AG09309 (cell line): ENCODE data around the gene TFF1.

Experiments
- DNase-seq: peaks from one replicate; pipeline ENCODE4 v3.0.0-alpha.2; 2010; ENCODE audit warnings: low read depth
- H3K4me3 ChIP-seq: 2 replicates; pipeline ENCODE4 v1.5.1; 2011; ENCODE audit warnings: mild to moderate bottlenecking, low read depth, low read length, moderate library complexity; ENCODE audit not compliant: control insufficient read depth
- TF ChIP-seq, protein P1 (sequence below): IDR thresholded peaks from 2 replicates; pipeline ENCODE4 v1.5.1; 2011; ENCODE audit warnings: mild to moderate bottlenecking, low read depth, low read length, inconsistent platforms; ENCODE audit not compliant: insufficient read depth, control insufficient read depth; ENCODE audit errors: missing control alignments

Gene TFF1

DNA sequence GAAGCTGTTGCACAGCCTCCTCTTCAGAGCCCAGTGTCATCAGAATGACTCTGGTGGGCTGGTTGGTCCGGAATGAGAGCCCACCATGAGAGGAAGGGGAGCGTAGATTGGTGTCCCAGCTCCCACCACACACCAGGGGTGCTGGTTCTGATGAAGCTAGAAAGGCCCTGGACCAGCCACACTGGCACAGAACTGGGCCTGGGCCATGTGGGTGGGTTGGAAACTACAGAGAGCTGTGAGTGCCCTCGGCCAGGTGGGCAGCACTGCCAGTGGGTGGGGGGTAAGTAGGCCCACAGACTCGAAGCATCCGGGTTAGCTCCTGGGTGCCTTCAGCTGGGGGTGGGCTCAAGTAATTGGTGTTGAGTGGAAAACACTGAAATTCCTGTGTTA is 11.6 kb upstream of the TFF1 start:
- TF ChIP-seq, protein P1, sequence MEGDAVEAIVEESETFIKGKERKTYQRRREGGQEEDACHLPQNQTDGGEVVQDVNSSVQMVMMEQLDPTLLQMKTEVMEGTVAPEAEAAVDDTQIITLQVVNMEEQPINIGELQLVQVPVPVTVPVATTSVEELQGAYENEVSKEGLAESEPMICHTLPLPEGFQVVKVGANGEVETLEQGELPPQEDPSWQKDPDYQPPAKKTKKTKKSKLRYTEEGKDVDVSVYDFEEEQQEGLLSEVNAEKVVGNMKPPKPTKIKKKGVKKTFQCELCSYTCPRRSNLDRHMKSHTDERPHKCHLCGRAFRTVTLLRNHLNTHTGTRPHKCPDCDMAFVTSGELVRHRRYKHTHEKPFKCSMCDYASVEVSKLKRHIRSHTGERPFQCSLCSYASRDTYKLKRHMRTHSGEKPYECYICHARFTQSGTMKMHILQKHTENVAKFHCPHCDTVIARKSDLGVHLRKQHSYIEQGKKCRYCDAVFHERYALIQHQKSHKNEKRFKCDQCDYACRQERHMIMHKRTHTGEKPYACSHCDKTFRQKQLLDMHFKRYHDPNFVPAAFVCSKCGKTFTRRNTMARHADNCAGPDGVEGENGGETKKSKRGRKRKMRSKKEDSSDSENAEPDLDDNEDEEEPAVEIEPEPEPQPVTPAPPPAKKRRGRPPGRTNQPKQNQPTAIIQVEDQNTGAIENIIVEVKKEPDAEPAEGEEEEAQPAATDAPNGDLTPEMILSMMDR, result no peak
- H3K4me3 ChIP-seq, result no peak overlapping the region
- no peak for DNase-seq

DNA sequence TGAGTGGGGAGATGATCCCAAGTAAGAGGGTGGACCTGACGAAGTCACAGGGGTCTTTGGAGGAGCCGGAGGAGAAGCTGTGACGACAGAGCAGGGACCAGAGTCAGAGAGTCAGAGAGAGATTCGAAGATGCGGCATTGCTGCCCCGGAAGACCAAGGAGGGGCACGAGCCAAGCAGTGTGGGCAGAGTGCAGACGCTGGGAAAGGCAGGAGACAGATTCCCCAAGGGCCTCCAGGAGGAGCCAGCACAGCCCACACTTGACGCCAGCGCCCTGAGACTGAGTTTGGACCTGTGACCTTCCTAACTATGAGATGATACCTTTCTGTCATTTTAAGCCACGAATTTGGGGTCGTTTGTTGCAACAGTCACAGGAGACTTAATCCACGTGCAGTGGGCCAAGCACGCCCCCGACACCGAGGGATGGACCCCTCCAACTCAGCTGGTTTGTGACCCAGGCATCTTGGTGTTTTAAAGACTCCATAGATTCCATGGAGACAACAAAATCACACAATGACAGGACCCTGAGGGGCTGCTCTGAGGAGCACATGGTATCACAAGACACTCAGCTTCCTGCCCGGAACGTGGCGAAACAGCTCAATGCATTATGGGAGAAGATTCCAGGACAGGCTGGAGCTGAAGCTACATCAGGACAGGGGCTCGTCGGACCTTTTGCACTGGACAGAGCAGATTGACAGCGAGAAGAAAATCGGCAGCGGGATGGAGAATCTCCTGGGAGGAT is 11.0 kb upstream of the TFF1 start:
- no peak for DNase-seq
- TF ChIP-seq, protein P1, result no peak
- H3K4me3 ChIP-seq, result no peak overlapping the region

DNA sequence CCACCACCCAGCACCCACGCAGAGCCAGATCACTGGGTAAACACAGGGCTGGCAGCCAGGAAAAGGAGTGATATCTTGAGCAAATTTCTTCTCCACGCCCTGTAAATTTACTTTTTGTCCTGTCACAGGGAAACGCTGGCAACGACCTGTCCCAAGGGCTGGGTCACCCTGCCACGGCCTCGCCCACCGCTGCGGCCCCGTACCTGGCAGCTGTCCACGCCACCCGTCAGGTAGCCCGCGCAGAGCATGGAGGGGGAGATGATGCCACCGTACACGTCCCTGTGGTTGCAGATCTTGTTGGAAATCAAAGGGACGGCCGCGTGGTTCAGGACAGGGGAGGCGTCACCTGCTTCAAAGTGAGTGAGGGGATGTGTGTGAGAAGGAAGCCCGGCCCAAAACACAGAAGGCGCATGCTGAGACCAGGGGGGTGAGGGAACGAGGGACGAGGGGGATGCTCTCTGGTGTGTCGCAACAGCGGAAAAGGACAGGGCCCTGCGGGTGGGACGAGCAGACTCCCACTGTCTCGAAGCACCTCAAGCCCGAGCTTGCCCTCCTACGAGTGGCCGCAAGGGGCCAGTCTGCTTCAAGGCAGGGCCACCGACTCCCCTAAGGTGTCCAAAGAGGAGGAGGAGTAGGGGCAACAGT is 10.1 kb upstream of the TFF1 start:
- no peak for DNase-seq
- TF ChIP-seq, protein P1, result peak; percentile 12
- H3K4me3 ChIP-seq, result no peak overlapping the region

DNA sequence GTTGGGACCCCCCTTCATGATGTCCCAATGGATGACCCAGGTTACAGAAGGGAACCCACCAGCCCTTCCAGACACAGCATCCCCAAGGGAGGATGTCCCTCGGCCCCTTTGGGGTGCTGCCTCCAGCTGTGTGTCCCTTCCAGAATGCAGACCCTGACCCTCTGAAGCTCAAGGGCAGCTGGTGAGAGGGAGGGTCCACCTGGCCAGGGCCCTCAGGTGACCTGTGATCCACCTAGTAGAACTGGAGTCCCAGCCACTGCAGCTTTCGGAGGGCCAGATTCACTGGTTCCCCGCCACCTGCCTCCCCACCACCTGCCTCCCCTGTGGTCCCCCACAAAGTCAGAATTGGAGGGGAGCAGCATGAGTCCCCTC is 9.6 kb upstream of the TFF1 start:
- TF ChIP-seq, protein P1, result no peak
- no peak overlapping the region for H3K4me3 ChIP-seq

DNA sequence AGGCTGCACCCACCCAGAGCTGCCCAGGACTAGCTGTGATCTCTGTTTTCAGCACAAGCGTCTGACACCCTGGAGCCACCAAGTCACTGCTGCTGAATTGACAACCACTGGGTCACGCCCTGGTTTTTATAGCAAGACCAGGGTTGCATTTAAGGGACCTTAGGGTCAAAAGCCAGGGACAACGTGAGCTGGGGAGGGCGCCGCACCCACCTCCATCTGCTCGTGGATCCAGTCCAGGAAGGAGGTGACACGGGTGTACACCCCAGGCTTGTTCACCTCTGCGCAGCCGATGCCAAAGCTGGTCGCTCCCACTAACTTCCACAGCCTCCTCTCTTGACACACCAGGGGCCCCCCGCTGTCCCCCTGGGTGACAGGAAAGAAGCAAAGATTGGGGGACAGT is 9.2 kb upstream of the TFF1 start:
- no peak for DNase-seq
- TF ChIP-seq, protein P1, result no peak
- no peak overlapping the region for H3K4me3 ChIP-seq

More for the DNA sequence above, 9.6 kb upstream of the TFF1 start:
- DNase-seq, result no peak

DNA sequence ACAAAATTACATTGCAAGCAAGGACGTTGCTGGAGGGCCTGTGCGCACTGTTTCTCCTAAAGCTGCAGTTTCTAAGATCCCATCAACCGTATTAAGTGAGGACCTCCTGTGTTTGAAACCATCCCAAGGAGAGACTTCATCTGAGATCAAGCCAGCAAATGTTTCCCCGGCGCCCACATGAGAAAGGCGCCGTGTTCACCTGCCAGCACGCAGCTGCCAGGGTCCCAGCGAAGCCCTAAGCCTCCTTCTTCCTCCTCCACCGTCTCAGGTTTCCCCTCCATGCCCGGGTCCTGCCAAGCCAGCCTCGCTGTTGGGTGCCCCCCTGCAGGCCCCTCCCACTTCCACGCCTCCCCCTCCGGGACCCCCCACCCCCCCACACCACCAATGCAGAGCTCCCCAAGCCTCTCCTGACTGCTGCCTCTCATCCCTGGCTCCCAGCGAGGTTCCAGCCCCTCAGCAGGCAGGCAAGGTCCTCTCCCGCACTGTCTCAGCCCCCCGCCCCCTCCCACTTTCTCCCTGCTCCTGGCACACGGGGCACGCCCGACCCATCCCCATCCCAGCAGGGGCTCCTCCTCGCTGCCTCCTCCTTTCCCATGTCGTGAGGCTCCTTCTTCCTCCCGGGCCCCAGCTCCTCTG is 8.6 kb upstream of the TFF1 start:
- H3K4me3 ChIP-seq, result no peak overlapping the region
- TF ChIP-seq, protein P1, result no peak
- no peak for DNase-seq
